HL-60 (cell line): ENCODE data around the gene BLM.

ENCODE experiments used
- GABPA ChIP-seq: IDR thresholded peaks from 2 replicates; pipeline ENCODE4 v1.6.1; 2012; ENCODE audit warnings: low read depth
- POLR2AphosphoS5 ChIP-seq: IDR thresholded peaks from 2 replicates; pipeline ENCODE4 v1.6.1; 2012; ENCODE audit warnings: low read depth
- SPI1 ChIP-seq: IDR thresholded peaks from 2 replicates; pipeline ENCODE4 v1.6.1; 2012; ENCODE audit warnings: low read depth, mild to moderate bottlenecking, borderline replicate concordance
- TF ChIP-seq, protein P1 (sequence below): IDR thresholded peaks from one replicate; pipeline ENCODE4 v1.5.1; 2011; ENCODE audit warnings: low read length, control low read depth, inconsistent platforms; ENCODE audit not compliant: insufficient read depth
- TF ChIP-seq, protein P2 (sequence below): IDR thresholded peaks from 2 replicates; pipeline ENCODE4 v1.6.1; 2012; ENCODE audit warnings: low read depth; ENCODE audit not compliant: insufficient replicate concordance

DNA sequence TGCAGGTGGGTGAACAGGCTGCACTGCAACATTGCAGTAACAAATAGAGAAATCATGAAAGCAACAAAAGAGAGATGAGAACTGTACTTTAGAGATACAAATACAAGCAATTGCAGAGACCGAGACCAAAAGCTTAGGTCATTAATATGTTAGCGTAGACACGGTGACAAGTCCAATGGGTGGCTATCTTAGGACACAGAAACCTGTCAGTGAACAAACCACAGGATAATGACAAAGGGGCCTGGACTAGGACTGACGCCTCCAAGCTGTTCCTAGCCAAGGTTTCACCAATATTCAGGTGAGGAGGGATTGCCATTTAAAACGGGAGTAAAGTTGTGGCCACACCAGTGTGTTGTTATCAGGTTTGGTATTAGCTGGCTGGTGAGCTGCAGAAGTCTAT, 41.7 kb upstream of the BLM start:
- TF ChIP-seq, protein P1, sequence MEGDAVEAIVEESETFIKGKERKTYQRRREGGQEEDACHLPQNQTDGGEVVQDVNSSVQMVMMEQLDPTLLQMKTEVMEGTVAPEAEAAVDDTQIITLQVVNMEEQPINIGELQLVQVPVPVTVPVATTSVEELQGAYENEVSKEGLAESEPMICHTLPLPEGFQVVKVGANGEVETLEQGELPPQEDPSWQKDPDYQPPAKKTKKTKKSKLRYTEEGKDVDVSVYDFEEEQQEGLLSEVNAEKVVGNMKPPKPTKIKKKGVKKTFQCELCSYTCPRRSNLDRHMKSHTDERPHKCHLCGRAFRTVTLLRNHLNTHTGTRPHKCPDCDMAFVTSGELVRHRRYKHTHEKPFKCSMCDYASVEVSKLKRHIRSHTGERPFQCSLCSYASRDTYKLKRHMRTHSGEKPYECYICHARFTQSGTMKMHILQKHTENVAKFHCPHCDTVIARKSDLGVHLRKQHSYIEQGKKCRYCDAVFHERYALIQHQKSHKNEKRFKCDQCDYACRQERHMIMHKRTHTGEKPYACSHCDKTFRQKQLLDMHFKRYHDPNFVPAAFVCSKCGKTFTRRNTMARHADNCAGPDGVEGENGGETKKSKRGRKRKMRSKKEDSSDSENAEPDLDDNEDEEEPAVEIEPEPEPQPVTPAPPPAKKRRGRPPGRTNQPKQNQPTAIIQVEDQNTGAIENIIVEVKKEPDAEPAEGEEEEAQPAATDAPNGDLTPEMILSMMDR, result no peak
- no peak for TF ChIP-seq POLR2AphosphoS5
- TF ChIP-seq, protein P2, sequence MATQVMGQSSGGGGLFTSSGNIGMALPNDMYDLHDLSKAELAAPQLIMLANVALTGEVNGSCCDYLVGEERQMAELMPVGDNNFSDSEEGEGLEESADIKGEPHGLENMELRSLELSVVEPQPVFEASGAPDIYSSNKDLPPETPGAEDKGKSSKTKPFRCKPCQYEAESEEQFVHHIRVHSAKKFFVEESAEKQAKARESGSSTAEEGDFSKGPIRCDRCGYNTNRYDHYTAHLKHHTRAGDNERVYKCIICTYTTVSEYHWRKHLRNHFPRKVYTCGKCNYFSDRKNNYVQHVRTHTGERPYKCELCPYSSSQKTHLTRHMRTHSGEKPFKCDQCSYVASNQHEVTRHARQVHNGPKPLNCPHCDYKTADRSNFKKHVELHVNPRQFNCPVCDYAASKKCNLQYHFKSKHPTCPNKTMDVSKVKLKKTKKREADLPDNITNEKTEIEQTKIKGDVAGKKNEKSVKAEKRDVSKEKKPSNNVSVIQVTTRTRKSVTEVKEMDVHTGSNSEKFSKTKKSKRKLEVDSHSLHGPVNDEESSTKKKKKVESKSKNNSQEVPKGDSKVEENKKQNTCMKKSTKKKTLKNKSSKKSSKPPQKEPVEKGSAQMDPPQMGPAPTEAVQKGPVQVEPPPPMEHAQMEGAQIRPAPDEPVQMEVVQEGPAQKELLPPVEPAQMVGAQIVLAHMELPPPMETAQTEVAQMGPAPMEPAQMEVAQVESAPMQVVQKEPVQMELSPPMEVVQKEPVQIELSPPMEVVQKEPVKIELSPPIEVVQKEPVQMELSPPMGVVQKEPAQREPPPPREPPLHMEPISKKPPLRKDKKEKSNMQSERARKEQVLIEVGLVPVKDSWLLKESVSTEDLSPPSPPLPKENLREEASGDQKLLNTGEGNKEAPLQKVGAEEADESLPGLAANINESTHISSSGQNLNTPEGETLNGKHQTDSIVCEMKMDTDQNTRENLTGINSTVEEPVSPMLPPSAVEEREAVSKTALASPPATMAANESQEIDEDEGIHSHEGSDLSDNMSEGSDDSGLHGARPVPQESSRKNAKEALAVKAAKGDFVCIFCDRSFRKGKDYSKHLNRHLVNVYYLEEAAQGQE, result no peak
- TF ChIP-seq GABPA, result no peak
- TF ChIP-seq SPI1, result no peak
